ENCODE results near the gene SIVA1.
"Not testable (repeated sequence)": the region's sequence is repeated elsewhere in the genome, so short reads cannot be mapped to it uniquely, and the experiment has no call there.

The SIVA1 gene

DNA sequence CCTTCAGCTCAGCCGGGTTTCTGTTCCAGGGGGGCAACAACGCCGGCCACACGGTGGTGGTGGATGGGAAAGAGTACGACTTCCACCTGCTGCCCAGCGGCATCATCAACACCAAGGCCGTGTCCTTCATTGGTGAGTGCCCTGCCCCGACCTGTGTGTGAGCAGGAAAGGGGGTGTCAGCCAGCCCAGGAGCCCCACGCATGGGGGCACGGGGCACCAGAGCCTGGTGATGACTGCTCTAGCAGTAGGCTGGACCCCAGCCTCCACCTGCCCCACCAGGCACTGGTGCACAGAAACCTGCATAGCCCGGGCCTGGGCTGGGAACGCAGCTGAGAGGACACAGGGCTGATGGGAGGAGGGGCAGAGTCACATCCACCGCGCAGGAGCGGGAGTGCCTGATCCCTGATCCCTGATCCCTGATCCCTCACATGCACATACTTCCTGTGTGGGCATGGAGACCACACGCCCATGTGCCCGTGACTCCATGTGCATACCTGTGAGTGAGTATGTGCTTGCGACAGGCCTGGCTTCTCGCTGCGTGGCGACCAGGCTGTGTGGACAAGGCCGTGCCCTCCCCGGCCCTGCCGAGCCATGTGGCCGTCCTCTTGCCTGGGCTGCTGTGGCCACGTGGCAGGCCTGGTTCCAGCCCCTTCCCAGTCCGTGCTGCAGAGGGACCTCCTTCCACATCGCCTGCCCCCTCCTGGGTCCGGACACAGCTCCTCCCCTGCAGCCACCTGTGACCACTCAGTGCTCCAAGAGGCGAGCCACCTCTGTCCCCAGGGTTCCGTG is 17.8 kb upstream of the SIVA1 start:
- DNase-seq (ENCODE audit: low spot score) = no peak

DNA sequence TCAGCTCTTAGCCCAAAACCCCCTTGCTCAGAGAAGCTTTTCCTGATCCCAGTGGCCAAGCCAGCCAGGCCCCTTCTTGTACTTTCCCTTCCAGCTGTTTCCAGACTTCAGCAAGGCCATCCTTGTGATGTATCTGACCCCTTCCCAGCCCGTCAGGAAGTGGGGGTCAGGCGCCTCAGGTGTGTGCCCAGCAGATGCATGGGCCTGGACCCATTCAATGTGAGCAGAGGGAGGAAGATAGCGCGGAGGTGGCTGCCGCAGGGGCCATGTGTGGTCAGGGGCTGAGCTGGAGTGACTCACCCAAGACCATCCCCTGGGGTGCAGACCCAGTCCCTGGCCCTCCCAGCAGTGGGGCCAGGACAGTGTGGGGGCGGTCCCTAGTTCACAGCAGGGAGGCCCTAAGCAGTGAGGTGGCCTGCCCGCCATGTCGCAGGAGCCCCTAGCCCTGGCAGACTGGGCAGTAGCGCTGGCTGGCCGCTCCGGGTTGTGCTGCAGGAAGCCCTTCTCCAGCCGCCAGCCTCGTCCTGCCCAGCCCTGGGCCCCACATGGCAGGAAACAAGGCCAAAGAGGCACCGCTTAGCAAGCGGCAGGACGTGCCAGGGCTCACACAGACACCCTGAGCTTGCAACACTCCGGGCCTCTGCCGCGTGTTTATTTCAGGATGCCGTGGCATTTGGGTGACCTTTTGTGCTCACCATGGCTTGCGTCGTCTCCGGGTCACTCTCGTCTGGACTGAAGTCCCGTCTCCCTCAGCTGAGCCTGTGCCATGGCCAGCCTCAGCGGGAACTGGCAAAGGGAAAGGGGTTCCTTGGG is 16.9 kb upstream of the SIVA1 start:
- peak; percentile 52 for DNase-seq (ENCODE audit: low spot score)

DNA sequence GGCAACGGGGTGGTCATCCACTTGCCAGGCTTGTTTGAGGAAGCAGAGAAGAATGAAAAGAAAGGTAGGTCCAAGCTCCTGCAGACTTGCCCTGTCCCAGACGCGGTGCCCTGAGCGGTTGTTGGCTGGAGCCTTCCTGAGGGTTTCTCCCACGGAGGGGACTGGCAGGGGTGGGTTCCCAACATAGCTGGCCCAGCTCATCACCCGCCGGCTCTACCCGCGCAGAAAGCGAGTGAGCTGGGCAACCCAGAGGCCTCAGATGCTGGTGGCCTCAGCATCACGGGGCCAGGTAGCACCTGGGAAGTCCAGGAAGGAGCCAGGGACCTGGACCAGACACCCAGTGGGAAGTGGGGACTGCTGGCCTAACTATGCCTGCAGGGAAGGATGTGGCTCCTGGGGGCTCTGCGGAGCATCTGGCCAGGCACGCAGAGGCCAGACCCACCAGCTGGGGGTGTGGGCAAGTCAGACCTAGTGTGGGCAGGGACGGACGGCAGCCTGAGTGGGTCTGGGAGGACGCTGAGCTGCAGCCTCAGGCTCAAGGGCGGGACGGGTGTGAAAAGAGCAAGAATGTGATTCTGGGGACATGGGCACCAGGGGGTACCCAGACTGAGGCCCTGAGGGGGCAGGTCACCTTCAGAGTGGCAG is 14.4 kb upstream of the SIVA1 start:
- no peak for DNase-seq (ENCODE audit: low spot score)

DNA sequence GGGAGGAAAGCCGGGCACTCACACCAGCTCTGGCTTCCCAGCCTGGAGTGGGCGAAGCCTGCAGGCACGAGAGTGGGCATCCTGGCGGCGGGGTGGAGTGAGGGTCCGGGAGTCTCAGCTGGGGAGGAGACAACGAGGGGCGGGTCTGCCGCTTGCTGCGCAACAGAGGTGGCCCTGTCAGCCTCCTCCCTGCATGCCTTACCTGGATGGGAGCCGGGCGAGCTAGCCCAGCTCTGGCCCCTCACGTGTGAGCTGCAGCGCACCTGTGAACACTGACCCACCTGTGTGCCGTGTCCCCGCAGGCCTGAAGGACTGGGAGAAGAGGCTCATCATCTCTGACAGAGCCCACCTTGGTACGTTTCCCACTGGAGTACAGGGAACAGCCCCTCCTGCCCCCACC is 13.9 kb upstream of the SIVA1 start:
- DNase-seq (ENCODE audit: low spot score) = no peak

DNA sequence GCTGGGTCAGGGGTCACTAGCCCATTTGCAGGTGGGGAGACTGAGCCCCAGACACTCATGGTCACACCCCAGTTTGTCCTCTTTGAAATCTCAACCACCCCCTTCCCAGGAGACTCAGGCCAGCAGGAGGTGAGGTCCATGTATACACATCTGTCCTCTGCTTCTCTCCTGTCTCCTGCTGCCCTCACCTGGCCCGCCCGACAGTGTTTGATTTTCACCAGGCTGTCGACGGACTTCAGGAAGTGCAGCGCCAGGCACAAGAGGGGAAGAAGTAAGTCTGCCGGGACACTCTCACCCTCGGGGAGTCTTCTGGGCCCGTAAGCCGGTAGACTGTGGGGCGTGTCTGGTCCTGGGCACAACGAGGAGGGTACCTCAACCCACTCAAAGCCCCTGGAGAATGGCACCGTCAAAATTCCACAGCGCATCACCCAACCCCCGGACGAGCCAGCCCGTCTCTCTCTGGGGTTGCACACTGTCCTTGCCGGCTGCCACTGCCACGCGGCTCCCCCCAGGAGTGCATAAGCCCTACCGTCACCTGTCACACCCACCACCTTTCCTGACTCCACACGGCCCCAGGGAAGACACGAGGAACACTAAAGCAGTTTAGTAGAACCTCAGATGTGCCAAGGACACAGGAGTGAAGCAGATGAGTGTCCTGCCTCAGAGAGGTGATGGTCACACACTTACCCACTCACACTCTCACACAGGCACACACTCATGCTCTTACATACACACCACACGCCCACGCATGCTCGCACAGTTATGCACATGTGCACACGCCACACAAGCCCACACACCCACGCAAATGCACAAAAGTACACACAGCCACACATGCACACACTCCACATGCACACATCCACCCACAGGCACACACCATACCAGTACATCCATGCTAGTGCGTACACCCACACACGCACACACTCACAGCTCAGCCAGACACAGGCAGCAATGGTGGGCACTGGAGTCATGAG is 13.1 kb upstream of the SIVA1 start:
- DNase-seq (ENCODE audit: low spot score) = no peak

DNA sequence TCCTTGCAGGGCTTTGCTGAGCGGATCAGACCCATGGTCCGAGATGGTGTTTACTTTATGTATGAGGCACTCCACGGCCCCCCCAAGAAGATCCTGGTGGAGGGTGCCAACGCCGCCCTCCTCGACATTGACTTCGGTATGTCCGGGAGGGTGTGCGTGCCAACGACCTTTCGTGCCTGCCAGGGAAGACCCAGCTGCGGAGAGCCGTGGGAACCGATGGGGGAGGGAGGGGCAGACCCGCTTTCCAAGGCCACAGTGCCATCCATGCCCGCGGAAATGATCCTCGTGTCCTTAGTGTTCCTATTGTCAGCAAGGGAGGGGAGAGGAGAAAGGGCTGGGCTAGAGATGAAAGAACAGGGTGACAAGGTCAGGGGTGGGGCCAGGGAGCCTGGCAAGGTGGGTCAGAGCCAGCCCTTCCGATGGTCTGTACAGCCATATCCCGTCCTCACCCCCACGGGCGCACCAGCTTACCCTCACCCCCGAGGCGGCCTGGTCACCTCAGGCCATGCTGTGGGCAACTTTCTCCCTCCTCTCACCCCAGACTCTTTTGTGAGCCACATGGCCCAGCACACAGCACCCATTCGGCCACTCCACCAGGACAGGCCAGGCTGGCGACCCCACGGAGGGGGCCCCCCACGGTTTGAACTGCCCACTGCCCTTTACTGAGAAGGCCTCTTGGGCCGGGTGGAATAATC is 11.7 kb upstream of the SIVA1 start:
- no peak for DNase-seq (ENCODE audit: low spot score)

DNA sequence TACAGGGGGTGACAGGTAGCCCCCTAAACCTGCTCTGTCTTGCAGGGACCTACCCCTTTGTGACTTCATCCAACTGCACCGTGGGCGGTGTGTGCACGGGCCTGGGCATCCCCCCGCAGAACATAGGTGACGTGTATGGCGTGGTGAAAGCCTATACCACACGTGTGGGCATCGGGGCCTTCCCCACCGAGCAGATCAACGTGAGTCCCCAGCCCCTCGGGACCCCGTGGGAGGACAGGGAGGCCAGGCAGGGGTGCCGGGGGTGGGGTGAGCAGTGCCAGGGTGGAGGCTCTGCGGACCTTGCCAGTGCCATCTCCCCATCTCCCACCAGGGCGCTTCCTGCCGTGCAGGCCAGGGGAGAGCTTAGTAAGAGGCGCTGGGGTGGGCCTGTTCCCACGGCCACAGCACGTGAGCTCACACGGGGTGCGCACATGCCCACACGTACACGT is 11.1 kb upstream of the SIVA1 start:
- no peak for DNase-seq (ENCODE audit: low spot score)

DNA sequence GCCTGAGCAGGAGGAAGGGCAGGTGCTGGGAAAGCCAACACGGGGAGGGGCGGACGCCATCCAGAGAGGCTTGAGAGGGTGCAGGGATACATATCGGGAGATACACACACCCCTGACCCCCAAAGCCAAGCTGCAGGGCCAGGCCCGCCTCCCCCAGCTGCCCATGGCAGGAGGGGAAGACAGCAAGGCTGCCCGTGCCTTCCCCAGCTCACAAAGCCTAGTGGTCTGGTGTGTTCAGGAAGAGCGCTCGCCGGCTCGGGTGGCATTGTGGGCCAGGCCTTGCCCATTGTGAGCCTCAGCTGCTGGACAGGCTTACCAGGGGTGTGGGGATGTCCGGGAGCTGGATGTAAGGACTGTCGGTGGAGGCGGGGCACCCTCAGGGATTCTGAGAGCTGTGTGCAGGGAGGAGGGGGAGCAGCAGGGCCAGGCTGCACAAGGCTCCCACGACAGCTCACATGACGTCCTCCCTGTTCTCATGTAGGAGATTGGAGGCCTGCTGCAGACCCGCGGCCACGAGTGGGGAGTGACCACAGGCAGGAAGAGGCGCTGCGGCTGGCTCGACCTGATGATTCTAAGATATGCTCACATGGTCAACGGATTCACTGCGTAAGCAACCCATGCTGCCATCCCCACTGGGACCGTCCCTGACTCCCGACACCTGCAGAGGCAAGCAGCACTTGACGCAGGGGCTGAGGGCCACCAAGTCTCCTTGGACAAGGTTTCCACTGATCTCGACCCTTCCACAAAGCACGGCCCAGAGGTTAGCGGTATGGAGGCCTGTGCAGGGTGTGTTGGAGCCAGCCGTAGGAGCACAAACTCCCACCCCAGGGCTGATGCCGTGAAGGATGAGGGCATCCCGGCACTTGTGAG is 10.1 kb upstream of the SIVA1 start:
- no peak for DNase-seq (ENCODE audit: low spot score)

DNA sequence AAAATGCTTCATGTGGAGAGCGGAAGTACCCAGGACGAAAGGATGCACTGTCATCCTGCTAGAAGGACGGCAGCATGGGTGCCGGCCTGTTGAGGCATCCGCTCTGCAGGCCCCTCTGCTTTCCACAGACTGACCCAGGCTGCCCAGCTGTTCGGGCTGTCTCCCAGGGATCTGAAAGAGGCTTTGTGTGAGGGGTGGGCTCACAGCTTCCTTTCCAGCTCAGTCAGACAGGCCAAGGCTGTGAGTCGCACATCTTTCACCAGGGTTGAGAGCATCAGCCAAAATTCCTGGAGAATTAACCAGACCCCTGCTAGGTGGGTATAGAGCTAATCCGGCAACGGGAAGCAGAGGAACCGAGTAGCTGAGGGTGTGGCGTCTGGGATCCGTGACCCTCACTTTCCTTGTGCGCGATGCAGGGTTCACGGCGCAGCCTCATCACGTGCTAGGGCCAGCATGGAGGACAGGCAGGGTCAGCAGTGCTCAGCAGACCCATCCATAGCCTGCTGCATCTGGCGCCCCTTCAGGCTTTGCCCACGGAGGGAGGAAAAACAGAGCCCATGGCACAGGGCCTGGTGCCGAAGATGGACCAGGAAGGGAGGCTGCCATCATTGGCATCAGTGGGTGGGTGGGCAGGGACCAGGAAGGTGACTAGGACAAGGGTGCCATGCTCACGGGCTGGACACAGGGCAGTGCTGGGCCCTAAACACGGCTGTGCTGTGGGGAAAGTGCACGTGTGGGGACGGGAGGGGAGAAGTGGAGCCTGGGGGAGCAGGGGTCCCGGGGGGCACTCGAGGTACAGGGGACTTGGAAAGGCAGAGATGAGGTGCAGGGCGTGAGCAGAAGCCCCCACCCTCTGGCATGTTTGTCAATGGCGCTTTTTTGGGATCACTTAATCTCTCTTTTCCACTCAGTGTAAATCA is 9.2 kb upstream of the SIVA1 start:
- peak; percentile 45 for DNase-seq (ENCODE audit: low spot score)

DNA sequence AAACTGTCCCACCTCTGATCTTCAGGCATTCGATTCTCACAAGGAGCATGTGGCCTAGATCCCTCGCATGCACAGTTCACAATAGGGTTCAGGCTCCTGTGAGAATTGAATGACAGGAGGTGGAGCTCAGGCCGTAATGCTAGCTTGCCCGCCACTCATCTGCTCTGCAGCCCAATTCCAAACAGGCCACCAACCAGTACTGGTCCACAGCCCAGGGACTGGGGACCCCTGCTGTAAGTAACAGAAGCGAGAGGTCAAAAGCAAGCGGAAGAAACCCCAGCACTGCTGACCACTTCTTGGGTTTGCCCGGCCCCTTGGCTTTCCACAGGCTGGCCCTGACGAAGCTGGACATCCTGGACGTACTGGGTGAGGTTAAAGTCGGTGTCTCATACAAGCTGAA is 8.5 kb upstream of the SIVA1 start:
- no peak for DNase-seq (ENCODE audit: low spot score)

DNA sequence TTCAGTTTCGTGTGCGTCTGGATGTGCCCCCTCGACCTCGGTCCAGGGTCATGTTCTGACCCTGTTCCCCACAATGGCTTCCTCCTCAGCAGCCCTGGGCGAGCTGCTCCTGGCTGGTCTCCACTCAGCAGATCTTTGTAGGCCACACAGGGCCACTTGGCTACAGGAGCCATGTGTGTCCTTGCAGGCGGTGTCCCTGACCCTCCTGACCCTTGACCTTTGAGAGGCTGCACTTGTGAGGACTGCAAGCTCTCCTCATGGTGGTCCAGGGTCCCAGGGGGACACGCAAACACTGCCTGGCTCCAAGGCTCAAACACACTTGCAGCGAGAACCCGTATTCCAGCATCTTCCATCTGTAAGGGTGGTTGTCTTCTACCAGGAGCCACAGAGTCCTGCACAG is 7.5 kb upstream of the SIVA1 start:
- DNase-seq (ENCODE audit: low spot score) = no peak

DNA sequence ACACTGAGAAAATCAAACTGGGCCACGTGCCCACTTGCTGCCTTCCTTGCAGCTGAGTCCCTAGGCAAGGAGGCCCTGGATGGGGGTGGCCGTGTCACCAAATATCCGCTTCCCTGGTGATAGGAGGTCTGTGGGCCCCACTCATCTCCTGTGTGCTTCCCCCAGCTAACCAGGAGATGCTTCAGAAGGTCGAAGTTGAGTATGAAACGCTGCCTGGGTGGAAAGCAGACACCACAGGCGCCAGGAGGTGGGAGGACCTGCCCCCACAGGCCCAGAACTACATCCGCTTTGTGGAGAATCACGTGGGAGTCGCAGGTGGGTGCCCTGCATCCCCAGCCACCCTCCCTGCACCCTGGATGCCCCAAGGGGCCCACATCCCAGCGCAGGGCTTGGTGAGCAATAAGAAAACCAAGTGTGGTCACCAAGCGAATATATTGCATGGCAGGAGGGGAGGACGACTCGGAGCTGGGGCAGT is 6.8 kb upstream of the SIVA1 start:
- no peak for DNase-seq (ENCODE audit: low spot score)

DNA sequence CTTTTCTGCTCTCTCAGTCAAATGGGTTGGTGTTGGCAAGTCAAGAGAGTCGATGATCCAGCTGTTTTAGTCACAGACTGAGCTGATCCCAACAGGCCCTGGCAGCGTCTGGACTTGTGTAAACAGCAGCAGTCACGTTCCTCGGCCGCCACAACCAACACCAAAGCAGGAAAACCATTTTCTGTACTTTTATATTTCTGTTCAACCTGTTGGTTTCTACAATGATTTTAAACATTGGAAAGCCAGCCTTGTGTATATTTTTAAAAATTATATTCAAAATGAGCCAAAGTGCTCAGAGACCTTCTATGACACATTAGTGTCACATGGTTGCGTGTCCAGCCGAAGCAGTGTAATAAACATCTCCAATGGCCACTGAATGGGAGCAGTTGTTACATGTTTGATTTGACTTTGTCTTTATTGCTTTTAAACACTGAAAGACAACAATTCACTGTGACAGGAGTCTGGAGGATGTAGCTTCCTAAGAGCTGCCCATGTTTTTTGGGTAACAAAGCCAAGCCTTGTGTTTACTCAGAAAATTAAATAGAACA is 5.9 kb upstream of the SIVA1 start:
- no peak for DNase-seq (ENCODE audit: low spot score)

DNA sequence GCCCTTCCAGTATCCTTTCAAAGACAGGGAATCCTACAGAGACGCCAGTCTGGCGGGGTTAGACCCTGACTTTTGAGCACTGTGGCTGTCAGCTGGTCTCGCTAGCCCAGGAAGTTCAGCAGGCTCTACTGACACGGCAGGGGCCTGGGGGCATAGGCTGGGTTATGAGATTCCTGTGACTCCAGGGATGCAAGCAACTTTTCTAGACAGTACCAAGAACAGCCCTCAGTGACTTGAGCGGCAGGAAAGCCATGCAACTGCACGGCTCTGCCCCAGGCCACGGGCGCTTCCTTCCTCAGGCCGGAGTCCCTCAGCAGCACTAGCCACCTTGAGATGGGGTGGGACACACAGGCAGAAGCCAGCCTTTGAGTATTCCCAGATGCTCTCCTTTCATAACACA is 5.1 kb upstream of the SIVA1 start:
- DNase-seq (ENCODE audit: low spot score) = no peak

DNA sequence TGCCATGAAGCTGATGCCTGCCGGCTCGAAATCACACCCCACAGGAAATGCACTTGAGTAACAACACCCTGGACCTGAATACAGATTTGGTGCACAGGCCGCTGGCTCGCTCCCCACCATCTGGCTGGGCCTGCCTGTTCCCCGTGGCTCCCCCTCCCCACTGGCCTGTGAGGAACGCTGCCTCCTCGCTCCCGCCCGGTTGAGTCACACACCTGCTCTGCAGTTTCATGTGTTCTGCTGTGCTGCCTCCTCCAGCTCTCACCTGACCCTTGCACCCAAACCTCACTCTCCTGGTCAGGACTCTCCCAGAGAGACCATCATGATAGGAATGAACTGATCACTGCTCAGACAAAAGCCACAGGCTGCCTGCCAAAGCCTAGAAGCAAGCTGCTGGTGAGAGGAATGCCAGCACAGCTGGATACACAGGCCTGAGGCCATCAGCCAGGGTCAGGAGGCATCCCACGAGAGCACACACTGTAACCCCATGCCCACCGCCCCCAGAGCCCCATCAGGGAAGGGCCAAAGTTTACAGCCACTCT is 3.8 kb upstream of the SIVA1 start:
- peak; percentile 72 for DNase-seq (ENCODE audit: low spot score)

DNA sequence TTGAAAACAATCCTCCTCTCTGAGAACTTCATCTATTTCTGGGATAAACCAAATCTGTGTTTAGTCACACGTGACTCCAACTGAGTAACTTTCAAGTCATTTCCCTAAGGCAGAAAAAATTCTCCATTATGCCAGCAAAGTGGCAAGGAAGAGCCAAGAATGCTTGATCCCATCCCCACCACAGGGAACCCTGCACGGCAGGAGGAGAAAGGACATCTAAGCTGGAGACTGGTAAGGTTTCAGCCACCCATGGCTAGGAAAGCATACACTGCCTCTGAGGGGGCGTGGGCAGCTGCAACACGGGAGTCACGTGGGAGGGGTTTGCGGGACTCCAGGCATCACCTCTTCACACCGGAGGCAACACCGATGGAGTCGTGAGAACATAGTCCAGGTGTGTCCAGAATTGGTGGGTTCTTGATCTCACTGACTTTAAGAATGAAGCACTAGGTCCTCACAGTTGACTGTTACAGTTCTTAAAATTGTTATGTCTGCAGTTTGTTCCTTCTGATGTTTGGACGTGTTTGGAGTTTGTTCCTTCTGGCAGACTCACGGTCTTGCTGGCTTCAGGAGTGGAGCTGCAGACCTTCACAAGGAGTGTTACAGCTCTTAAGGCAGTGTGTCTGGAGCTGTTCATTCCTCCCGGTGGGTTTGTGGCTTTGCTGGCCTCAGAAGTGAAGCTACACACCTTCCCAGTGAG is 2.7 kb upstream of the SIVA1 start:
- no peak for DNase-seq (ENCODE audit: low spot score)

DNA sequence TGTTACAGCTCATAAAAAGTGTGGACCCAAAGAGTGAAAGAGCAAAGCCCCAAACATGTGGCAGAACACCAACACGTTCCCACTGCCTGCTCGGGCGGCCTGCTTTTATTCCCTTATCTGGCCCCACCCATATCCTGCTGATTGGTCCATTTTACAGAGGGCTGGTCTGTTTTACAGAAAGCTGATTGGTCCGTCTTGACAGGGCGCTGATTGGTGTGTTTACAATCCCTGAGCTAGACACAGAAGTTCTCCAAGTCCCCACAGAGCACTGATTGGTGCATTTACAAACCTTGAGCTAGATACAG is 2.2 kb upstream of the SIVA1 start:
- not testable (repeated sequence) for DNase-seq (ENCODE audit: low spot score)

Data from kidney tubule cell (primary cell).